ENCODE measurements around the gene SBK3. TPM values are rescaled to one million over a fixed set of nuclear protein-coding genes. Genes with fewer than 3 reads are reported as not detected.

SBK3 gene
- total RNA-seq, 6 donors from 2014 or later: 0.30 to 1.6 (median 0.94) TPM; not detected in 3

DNA sequence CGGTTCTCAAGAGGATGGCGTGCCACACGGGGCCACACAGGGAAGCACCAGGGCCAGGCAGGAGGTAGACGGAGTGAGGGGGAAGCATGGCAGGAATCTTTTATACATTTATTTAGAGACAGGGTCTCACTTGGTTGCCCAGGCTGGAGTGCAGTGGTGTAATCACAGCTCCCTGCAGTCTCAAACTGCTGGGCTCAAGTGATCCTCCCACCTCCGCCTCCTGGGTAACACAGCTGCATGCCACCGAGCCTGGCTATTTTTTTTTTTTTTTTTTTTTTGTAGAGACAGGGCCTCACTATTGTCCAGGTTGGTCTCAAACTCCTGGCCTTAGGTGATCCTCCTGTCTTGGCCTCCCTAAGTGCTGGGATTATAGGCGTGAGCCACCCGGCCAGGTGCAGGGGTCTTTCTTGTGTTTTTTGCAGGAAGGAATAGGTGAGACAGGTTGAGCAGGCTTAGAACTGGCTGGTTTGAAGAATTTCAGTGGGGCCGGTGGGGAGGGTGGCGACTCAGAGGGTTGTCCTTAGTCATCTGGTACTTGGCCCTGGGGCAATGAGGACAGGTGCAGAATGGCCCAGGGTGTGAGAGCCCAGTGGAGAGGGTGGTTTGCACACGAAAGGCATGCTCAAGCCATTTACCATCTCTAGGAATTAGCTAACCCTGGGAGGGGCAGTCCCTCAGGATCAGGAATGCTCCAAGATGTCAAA is 49.5 kb downstream of the SBK3 start:
- TF ChIP-seq EP300 (IDR thresholded peaks at IDR 0.05): no peak
- no peak for TF ChIP-seq POLR2AphosphoS5 (IDR thresholded peaks at IDR 0.05)
- TF ChIP-seq POLR2A (IDR thresholded peaks at IDR 0.05): no peak
- TF ChIP-seq, protein P1, sequence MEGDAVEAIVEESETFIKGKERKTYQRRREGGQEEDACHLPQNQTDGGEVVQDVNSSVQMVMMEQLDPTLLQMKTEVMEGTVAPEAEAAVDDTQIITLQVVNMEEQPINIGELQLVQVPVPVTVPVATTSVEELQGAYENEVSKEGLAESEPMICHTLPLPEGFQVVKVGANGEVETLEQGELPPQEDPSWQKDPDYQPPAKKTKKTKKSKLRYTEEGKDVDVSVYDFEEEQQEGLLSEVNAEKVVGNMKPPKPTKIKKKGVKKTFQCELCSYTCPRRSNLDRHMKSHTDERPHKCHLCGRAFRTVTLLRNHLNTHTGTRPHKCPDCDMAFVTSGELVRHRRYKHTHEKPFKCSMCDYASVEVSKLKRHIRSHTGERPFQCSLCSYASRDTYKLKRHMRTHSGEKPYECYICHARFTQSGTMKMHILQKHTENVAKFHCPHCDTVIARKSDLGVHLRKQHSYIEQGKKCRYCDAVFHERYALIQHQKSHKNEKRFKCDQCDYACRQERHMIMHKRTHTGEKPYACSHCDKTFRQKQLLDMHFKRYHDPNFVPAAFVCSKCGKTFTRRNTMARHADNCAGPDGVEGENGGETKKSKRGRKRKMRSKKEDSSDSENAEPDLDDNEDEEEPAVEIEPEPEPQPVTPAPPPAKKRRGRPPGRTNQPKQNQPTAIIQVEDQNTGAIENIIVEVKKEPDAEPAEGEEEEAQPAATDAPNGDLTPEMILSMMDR (IDR thresholded peaks at IDR 0.05): no peak
- H3K36me3 ChIP-seq: no peaks in the 10 kb centered on the region
- peaks cover 0 to 7% (median 0%) of the 10 kb centered on the region in 4 donors for H3K4me1 ChIP-seq
- no peaks in the 10 kb centered on the region for H3K9me3 ChIP-seq
- H3K4me3 ChIP-seq: no peak overlapping the region
- WGBS, 2 donors: 82 to 89% methylated on average over 9 to 11 of the region's 11 CpGs
- DNase-seq (no peak), ATAC-seq (ENCODE audit: low FRiP score in 2 of 2) (no peak)
- peaks cover 0 to 7% (median 0%) of the 10 kb centered on the region in 4 donors for H3K27me3 ChIP-seq
- no peak overlapping the region for H3K27ac ChIP-seq

DNA sequence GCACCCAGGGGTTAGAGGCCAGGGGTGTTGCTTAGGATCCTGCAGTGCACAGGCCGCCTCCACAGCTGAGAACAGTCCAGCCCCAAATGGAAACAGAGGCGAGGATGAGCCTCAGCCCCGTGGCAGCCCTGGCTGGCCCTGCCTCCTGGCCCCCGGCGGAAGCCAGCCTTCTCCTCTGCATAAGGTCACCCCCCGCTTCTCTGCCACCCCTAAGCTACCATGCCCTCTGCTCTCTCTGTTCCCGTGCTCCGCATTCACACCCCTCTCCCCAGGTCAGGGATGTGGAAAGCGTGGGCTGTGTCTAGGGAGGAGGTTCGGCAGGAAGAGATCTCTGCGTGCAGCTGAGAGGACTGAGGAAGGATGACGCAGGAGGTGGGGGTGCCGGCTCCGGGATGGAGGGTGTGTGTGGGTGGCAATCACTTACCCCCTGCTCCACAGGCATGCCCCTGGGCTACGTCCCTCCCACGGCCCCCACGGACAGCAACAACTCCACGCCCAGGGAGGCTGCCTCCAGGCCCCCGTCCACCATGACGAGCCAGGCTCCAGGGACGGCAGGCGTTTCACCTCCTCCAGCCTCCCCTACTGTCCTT is 51.1 kb downstream of the SBK3 start:
- WGBS, 2 donors: 40 to 47% methylated on average over 10 to 22 of the region's 22 CpGs
- TF ChIP-seq POLR2AphosphoS5 (IDR thresholded peaks at IDR 0.05) (peak in 1 of 2 donors; percentile 9), EP300 (IDR thresholded peaks at IDR 0.05) (no peak), POLR2A (IDR thresholded peaks at IDR 0.05) (no peak)
- TF ChIP-seq, protein P1 (IDR thresholded peaks at IDR 0.05): no peak
- peaks cover 0 to 7% (median 0%) of the 10 kb centered on the region in 4 donors for H3K27me3 ChIP-seq
- DNase-seq (peak in 1 of 2 donors; percentile 76), ATAC-seq (ENCODE audit: low FRiP score in 2 of 2) (peak; percentile 11 to 65)
- H3K4me3 ChIP-seq: peak overlapping the region in 3 of 4 donors; percentile 9 to 17 (median 14)
- peak overlapping the region in 3 of 4 donors; percentile 58 to 72 (median 69) for H3K27ac ChIP-seq
- H3K4me1 ChIP-seq: peaks cover 0 to 7% (median 0%) of the 10 kb centered on the region in 4 donors
- no peaks in the 10 kb centered on the region for H3K9me3 ChIP-seq
- H3K36me3 ChIP-seq: no peaks in the 10 kb centered on the region

DNA sequence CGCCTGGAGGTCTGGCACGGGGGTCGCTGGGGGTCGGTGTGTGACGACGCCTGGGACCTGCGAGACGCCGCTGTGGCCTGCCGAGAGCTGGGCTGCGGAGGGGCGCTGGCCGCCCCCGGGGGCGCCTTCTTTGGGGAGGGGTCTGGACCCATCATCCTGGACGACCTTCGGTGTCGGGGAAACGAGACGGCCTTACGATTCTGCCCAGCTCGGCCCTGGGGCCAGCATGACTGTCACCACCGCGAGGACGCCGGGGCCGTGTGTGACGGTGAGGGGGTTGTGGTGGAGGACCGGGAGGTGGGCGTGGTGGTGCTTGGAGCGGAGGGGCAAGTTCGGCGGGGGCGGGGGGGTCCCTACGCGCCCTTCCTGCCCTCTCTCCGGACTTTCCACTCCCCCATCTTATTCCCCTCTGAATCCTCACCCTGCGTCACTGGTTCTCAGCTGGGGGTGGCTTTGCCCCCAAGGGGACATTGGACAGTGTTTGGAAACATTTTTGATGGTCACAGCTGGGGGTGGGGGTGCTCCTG is 51.6 kb downstream of the SBK3 start:
- H3K4me1 ChIP-seq: peaks cover 0 to 7% (median 0%) of the 10 kb centered on the region in 4 donors
- peak overlapping the region in 2 of 4 donors; percentile 9 for H3K4me3 ChIP-seq
- H3K9me3 ChIP-seq: no peaks in the 10 kb centered on the region
- WGBS, 2 donors: 48 to 53% methylated on average over 4 to 18 of the region's 38 CpGs
- no peak for ATAC-seq (ENCODE audit: low FRiP score in 2 of 2)
- peaks cover 0 to 7% (median 0%) of the 10 kb centered on the region in 4 donors for H3K27me3 ChIP-seq
- TF ChIP-seq EP300 (IDR thresholded peaks at IDR 0.05): no peak
- TF ChIP-seq POLR2A (IDR thresholded peaks at IDR 0.05): no peak
- TF ChIP-seq, protein P1 (IDR thresholded peaks at IDR 0.05): no peak
- no peak for TF ChIP-seq POLR2AphosphoS5 (IDR thresholded peaks at IDR 0.05)
- no peaks in the 10 kb centered on the region for H3K36me3 ChIP-seq
- peak overlapping the region in 3 of 4 donors; percentile 58 to 77 (median 72) for H3K27ac ChIP-seq
- peak in 1 of 2 donors; percentile 84 for DNase-seq

DNA sequence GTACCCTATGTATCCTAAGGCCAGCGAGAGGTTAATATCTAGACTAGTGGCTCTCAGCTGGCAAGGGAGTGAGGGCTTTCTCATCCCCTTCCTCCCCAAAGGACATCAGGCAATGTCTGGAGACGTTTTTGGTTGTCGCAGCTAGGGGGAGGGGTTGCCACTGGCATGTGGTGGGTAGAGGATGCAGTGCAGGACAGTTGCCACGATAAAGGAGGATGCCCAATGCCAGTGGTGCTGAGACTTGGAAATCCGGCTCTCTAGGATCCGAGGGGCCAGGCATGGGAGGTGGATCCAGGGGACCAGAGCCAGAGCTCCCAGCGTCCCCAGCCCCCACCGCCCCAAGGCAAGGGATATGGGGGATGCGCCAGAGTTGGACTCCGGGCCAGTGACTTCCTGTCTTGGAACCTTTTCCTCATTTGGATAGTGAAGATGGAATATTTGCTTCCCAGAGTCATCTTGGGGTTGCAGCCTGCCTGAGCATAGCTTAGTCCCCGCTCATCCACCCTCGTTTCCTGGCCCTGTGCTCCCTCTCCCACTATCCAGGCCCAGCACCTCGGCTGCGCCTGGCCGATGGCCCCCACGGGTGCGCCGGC is 52.2 kb downstream of the SBK3 start:
- H3K36me3 ChIP-seq: no peaks in the 10 kb centered on the region
- peak overlapping the region in 1 of 4 donors; percentile 9 for H3K4me3 ChIP-seq
- H3K27me3 ChIP-seq: peaks cover 0 to 7% (median 0%) of the 10 kb centered on the region in 4 donors
- TF ChIP-seq, protein P1 (IDR thresholded peaks at IDR 0.05): no peak
- TF ChIP-seq EP300 (IDR thresholded peaks at IDR 0.05) (no peak), POLR2A (IDR thresholded peaks at IDR 0.05) (no peak), POLR2AphosphoS5 (IDR thresholded peaks at IDR 0.05) (no peak)
- DNase-seq (no peak), ATAC-seq (ENCODE audit: low FRiP score in 2 of 2) (peak in 1 of 2 donors; percentile 33)
- H3K27ac ChIP-seq: peak overlapping the region in 3 of 4 donors; percentile 58 to 77 (median 72)
- H3K9me3 ChIP-seq: no peaks in the 10 kb centered on the region
- 45 to 49% methylated on average over 12 to 18 of the region's 18 CpGs for WGBS, 2 donors
- peaks cover 0 to 7% (median 2%) of the 10 kb centered on the region in 4 donors for H3K4me1 ChIP-seq

Data from upper lobe of left lung (tissue), 6 donors.